IMR-90 (cell line): ENCODE measurements around the gene PAX8. TPM values are rescaled to one million over a fixed set of nuclear protein-coding genes. Genes with fewer than 3 reads are reported as not detected.

Experiments
- ATAC-seq: fragments of 200-7000 bp; cut with Tn5 transposase; 2 replicates; pipeline ENCODE4 v1.9.1; 2020; ENCODE audit warnings: low read depth, mild to moderate bottlenecking, moderate library complexity
- BruUV-seq: library from RNA; stranded (reverse); fragments of 400-500 nt; replicated peaks from 2 replicates; lab custom pipeline; 2021; lab: Mats Ljungman, UMichigan
- CTCF ChIA-PET: fragments of 300-600 bp; formaldehyde crosslinking; extraction: SDS; loops from one replicate; lab custom pipeline; 2021; ENCODE audit warnings: antibody characterized with exemption; lab: Yijun Ruan, JAX
- POLR2A ChIA-PET: fragments of 300-600 bp; sonication (Branson Sonifier 250); formaldehyde crosslinking; loops from one replicate; lab custom pipeline; 2022; ENCODE audit warnings: antibody characterized with exemption; ENCODE audit not compliant: unreplicated experiment; lab: Charles Lee
- DNase-seq: peaks from one replicate; pipeline ENCODE4 v3.0.0; 2013
- H2AFZ ChIP-seq: replicated peaks from 2 replicates; pipeline ENCODE3; 2013; ENCODE audit warnings: low read length, mild to moderate bottlenecking; ENCODE audit not compliant: poor library complexity
- H2AK5ac ChIP-seq: 2 replicates; pipeline ENCODE4 v1.6.1; 2013; ENCODE audit warnings: low read depth, low read length, inconsistent platforms
- H2AK9ac ChIP-seq: replicated peaks from 2 replicates; pipeline ENCODE3; 2013; ENCODE audit warnings: mild to moderate bottlenecking, low read depth, low read length, moderate library complexity; ENCODE audit not compliant: poor library complexity
- H2BK120ac ChIP-seq: 2 replicates; pipeline ENCODE4 v1.6.1; 2013; ENCODE audit warnings: low read depth, low read length, inconsistent platforms
- H2BK15ac ChIP-seq: 3 replicates; pipeline ENCODE4 v1.6.1; 2013; ENCODE audit warnings: low read depth, low read length, inconsistent platforms
- H2BK20ac ChIP-seq: 2 replicates; pipeline ENCODE4 v1.6.1; 2013; ENCODE audit warnings: low read depth, mild to moderate bottlenecking, inconsistent platforms, low read length, moderate library complexity
- H2BK5ac ChIP-seq: 2 replicates; pipeline ENCODE4 v1.6.1; 2013; ENCODE audit warnings: mild to moderate bottlenecking, low read depth, low read length, inconsistent platforms; ENCODE audit not compliant: poor library complexity, severe bottlenecking
- H3K14ac ChIP-seq: replicated peaks from 2 replicates; pipeline ENCODE4 v1.6.1; 2013; ENCODE audit warnings: low read depth, low read length, inconsistent platforms
- H3K18ac ChIP-seq: 2 replicates; pipeline ENCODE4 v1.6.1; 2013; ENCODE audit warnings: low read depth, low read length, control low read depth
- H3K23ac ChIP-seq: 2 replicates; pipeline ENCODE4 v1.6.1; 2013; ENCODE audit warnings: low read depth, low read length, inconsistent platforms
- H3K27ac ChIP-seq: 2 replicates; pipeline ENCODE4 v1.5.1; 2013; ENCODE audit warnings: mild to moderate bottlenecking, control low read depth, low read length; ENCODE audit not compliant: insufficient read depth
- H3K27me3 ChIP-seq: 2 replicates; pipeline ENCODE4 v1.6.1; 2013; ENCODE audit warnings: low read length; ENCODE audit not compliant: control insufficient read depth, insufficient read depth
- H3K36me3 ChIP-seq: 2 replicates; pipeline ENCODE4 v1.6.1; 2013; ENCODE audit warnings: low read length, mixed read lengths; ENCODE audit not compliant: control insufficient read depth, insufficient read depth
- H3K4ac ChIP-seq: 2 replicates; pipeline ENCODE4 v1.6.1; 2013; ENCODE audit warnings: low read depth, low read length, inconsistent platforms
- H3K4me1 ChIP-seq: 2 replicates; pipeline ENCODE4 v1.6.1; 2013; ENCODE audit warnings: low read length, mixed read lengths; ENCODE audit not compliant: control insufficient read depth, insufficient read depth
- H3K4me2 ChIP-seq: 2 replicates; pipeline ENCODE4 v1.6.1; 2013; ENCODE audit warnings: low read depth, mild to moderate bottlenecking, control low read depth, low read length, moderate library complexity
- H3K4me3 ChIP-seq: 2 replicates; pipeline ENCODE4 v1.5.1; 2013; ENCODE audit warnings: low read depth, mild to moderate bottlenecking, control low read depth, low read length, moderate library complexity; ENCODE audit not compliant: insufficient read depth
- H3K56ac ChIP-seq: 2 replicates; pipeline ENCODE4 v1.6.1; 2013; ENCODE audit warnings: low read length, inconsistent platforms; ENCODE audit not compliant: insufficient read depth; ENCODE audit errors: extremely low read depth
- H3K79me1 ChIP-seq, 2 experiments: 2 replicates each; pipeline ENCODE4 v1.6.1; 2013; ENCODE audit warnings: low read length in 2 of 2, inconsistent platforms in 1 of 2, low read depth in 1 of 2
- H3K9ac ChIP-seq: 2 replicates; pipeline ENCODE4 v1.6.1; 2013; ENCODE audit warnings: low read depth, low read length, control low read depth
- H3K9me1 ChIP-seq: 2 replicates; pipeline ENCODE4 v1.6.1; 2013; ENCODE audit warnings: low read length, inconsistent platforms; ENCODE audit not compliant: insufficient read depth
- H3K9me3 ChIP-seq: 2 replicates; pipeline ENCODE4 v1.6.1; 2013; ENCODE audit warnings: low read length; ENCODE audit not compliant: control insufficient read depth, insufficient read depth
- H4K20me1 ChIP-seq: 2 replicates; pipeline ENCODE4 v1.6.1; 2013; ENCODE audit warnings: low read length, inconsistent platforms; ENCODE audit not compliant: insufficient read depth
- H4K5ac ChIP-seq: 2 replicates; pipeline ENCODE4 v1.6.1; 2013; ENCODE audit warnings: mild to moderate bottlenecking, low read depth, low read length, control low read depth
- H4K8ac ChIP-seq, 2 experiments: 2 replicates each; pipeline ENCODE4 v1.6.1; 2013; ENCODE audit warnings: low read depth in 2 of 2, low read length in 2 of 2, control low read depth in 1 of 2, inconsistent platforms in 1 of 2
- H4K91ac ChIP-seq: 2 replicates; pipeline ENCODE4 v1.6.1; 2013; ENCODE audit warnings: low read depth, low read length, inconsistent platforms; ENCODE audit not compliant: insufficient read depth
- MAFK ChIP-seq: IDR thresholded peaks from 2 replicates; pipeline ENCODE4 v1.6.1; 2012; ENCODE audit warnings: low read depth, low read length, improper control_type of control experiment
- MXI1 ChIP-seq: IDR thresholded peaks from 2 replicates; pipeline ENCODE4 v1.6.1; 2012; ENCODE audit warnings: low read depth, mild to moderate bottlenecking, low read length, moderate library complexity, borderline replicate concordance
- RFX5 ChIP-seq: IDR thresholded peaks from 2 replicates; pipeline ENCODE4 v1.8.0; 2012; ENCODE audit warnings: low read depth, mild to moderate bottlenecking, low read length, moderate library complexity
- SMC3 ChIP-seq: fragments of 150-350 bp; IDR thresholded peaks from 2 replicates; pipeline ENCODE4 v1.6.1; 2016; ENCODE audit warnings: low read depth, mild to moderate bottlenecking, antibody characterized with exemption, low read length, moderate library complexity
- WGBS, 2 experiments: methylation state at CpG; one replicate each; pipeline versions ENCODE4 v1.1.5 to v1.1.7; 2013; ENCODE audit warnings: missing lambda C conversion rate in 2 of 2; ENCODE audit not compliant: insufficient read length in 1 of 2; ENCODE audit errors: extremely low coverage in 2 of 2; 5-methylcytosine and 5-hydroxymethylcytosine counted together
- dilution Hi-C: fragments of 300-500 bp; cut with HindIII; formaldehyde crosslinking; loops from one replicate; pipeline ENCODE4 v1.14.3; 2018; ENCODE audit warnings: low sequenced_read_pairs; ENCODE audit not compliant: unreplicated experiment
- in situ Hi-C: fragments of 300-500 bp; cut with MboI; formaldehyde crosslinking; loops from 3 replicates; pipeline ENCODE4 v1.14.3; 2019; ENCODE audit warnings: low sequenced_read_pairs, inconsistent platforms, mixed read lengths
- intact Hi-C: fragments of 100-400 bp; cut with micrococcal nuclease; formaldehyde crosslinking; loops from 2 replicates; pipeline ENCODE4 v1.10.0; 2022
- polyA plus RNA-seq, 3 experiments: library from polyadenylated mRNA; depleted of rRNA; stranded (reverse); fragments of >200 nt; gene quantifications; 2 replicates each; pipeline ENCODE4 v1.2.3, GENCODE V29; 2012; ENCODE audit warnings: low replicate concordance in 1 of 3
- total RNA-seq: library from RNA; depleted of rRNA; stranded (reverse); fragments of >200 nt; gene quantifications from 2 replicates; pipeline ENCODE4 v1.2.3, GENCODE V29; 2012
- TF ChIP-seq, protein P1 (sequence below): fragments of 150-350 bp; IDR thresholded peaks from 2 replicates; pipeline ENCODE4 v1.6.1; 2017; ENCODE audit warnings: mild to moderate bottlenecking, antibody characterized with exemption, low read length, low read depth
- TF ChIP-seq, protein P2 (sequence below): fragments of 150-350 bp; IDR thresholded peaks from 2 replicates; pipeline ENCODE4 v1.6.1; 2016; ENCODE audit warnings: low read depth, mild to moderate bottlenecking, low read length, moderate library complexity, borderline replicate concordance

The PAX8 gene
- total and polyA plus RNA-seq, 2 of the 4 experiments (the other 2 are of a cell fraction) = 0.18 to 1.5 TPM

DNA sequence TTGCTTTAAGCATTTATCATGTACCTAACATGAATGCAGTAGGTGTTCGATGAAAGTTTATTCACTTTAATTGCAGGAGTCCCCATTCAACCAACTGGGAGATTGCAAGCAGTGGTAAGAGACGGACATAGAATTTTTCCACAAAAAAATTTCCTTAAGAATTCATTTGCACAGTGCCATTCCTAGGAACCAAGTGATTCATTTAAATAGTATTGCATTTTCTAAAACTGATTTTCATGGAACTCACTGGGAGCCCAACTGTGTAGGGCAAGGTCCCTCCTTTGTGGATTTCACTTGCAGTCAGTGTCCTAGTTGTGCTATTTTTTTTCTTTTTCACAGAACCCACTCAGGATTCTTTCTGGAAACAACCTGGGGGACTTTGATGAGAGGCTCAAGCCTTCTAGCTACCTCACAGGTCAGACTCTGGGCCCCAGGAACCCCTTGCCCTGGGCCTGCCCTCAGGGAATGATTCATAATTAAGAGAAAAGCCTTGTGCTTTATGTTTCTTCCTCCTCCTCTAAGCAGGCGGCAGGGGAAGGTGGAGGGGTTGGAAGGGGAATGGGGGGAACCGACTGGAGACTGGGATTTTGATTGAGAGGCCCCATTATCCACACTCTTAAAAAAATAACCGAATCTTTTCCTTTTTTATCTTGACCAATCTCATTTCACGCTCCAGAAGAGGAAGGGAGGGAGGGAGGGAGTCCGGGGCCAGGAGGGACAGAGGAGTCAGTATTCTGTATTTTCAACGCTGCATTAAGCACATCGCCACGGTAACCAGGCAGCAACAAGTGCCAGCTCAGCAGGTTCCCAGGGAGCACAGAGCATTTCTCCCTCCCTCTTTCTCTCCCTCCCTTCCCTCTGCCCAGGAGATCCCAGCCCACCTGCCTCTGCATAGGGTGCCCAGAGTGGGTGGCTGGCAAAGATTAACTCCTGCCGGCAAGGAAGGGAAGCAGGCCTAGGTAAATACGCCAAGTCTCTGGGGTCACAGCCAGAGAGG lies 53.2 kb downstream of the PAX8 start:
- TF ChIP-seq, protein P1, sequence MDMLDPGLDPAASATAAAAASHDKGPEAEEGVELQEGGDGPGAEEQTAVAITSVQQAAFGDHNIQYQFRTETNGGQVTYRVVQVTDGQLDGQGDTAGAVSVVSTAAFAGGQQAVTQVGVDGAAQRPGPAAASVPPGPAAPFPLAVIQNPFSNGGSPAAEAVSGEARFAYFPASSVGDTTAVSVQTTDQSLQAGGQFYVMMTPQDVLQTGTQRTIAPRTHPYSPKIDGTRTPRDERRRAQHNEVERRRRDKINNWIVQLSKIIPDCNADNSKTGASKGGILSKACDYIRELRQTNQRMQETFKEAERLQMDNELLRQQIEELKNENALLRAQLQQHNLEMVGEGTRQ = no peak
- TF ChIP-seq MAFK (peak; percentile 77), SMC3 (no peak), MXI1 (no peak), RFX5 (no peak)
- TF ChIP-seq, protein P2, sequence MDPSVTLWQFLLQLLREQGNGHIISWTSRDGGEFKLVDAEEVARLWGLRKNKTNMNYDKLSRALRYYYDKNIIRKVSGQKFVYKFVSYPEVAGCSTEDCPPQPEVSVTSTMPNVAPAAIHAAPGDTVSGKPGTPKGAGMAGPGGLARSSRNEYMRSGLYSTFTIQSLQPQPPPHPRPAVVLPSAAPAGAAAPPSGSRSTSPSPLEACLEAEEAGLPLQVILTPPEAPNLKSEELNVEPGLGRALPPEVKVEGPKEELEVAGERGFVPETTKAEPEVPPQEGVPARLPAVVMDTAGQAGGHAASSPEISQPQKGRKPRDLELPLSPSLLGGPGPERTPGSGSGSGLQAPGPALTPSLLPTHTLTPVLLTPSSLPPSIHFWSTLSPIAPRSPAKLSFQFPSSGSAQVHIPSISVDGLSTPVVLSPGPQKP = no peak
- Histone ChIP-seq H3K36me3 (no peaks in the 10 kb centered on the region), H4K8ac (no peak overlapping the region), H2BK120ac (no peak overlapping the region), H3K14ac (no peak overlapping the region), H3K79me1 (no peaks in the 10 kb centered on the region), H2AFZ (no peak overlapping the region), H2BK5ac (no peak overlapping the region), H2BK15ac (no peak overlapping the region), H2AK5ac (no peak overlapping the region), H3K9ac (no peak overlapping the region), H3K4me3 (no peak overlapping the region), H3K4ac (no peak overlapping the region), H2AK9ac (no peak overlapping the region), H3K4me2 (no peak overlapping the region), H3K4me1 (no peaks in the 10 kb centered on the region), H4K20me1 (no peaks in the 10 kb centered on the region), H3K9me3 (no peaks in the 10 kb centered on the region), H3K56ac (no peak overlapping the region), H4K5ac (no peak overlapping the region), H4K91ac (no peak overlapping the region), H3K9me1 (no peaks in the 10 kb centered on the region), H3K23ac (no peak overlapping the region), H2BK20ac (no peak overlapping the region), H3K18ac (no peak overlapping the region), H3K27me3 (peaks cover 9% of the 10 kb centered on the region), H3K27ac (no peak overlapping the region)
- CTCF ChIA-PET = no interaction called here
- in situ Hi-C loops = no loop called here
- 90% methylated on average over 2 of the region's 12 CpGs; no CpG with 5 or more reads in 1 of the 2 experiments for WGBS, 2 experiments
- POLR2A ChIA-PET = no interaction called here
- intact Hi-C loops = no loop called here
- ATAC-seq = no peak
- no TSS peak for BruUV-seq
- DNase-seq = peak; percentile 49
- dilution Hi-C loops = no loop called here
